ENCODE data around the gene ALPK3. TPM values are rescaled to one million over a fixed set of nuclear protein-coding genes. Genes with fewer than 3 reads are reported as not detected.

The ALPK3 gene
- 1 to 10 TPM in 1 of 8 experiments, under 1 TPM in 7; 0.16 to 1.4 (median 0.64) TPM for total RNA-seq

- 80 to 100% (median 83%) methylated on average over 1 to 5 of the region's 63 CpGs; no CpG with 5 or more reads in 7 of the 10 experiments for WGBS, 10 experiments
- Histone ChIP-seq H3K4me1 (replicated peaks in 1 of 2) (peaks cover 12 to 26% of the 10 kb centered on the region in 2 donors), H3K27ac (no peak within 1 kb of the TSS), H3K4me3 (no peak within 1 kb of the TSS)
- in situ Hi-C loops (cut with MboI; ENCODE audit: low pct_unique_long_range_greater_than_20kb in 2 of 9, low sequenced_read_pairs in 9 of 9, unreplicated experiment in 9 of 9), result no loop called here
- peak in 7 of 8 experiments; percentile 14 to 81 (median 67) for ATAC-seq (replicated peaks in 6 of 8)
Measured at GRCh38 chr15:84816694-84817465, at the start of gene ALPK3. Gene ALPK3 (plus strand): TSS chr15:84817356. CDS start chr15:84817453, 97 bp downstream.

GRCh38 chr15:84772031-84772430 is 45.1 kb upstream of the ALPK3 start:
- Histone ChIP-seq H3K4me3 (no peak overlapping the region), H3K27ac (no peak overlapping the region), H3K4me1 (replicated peaks in 1 of 2) (no peaks in the 10 kb centered on the region)
- ATAC-seq (replicated peaks in 6 of 8), result peak in 1 of 8 experiments; percentile 24
- in situ Hi-C loops (cut with MboI; ENCODE audit: low pct_unique_long_range_greater_than_20kb in 2 of 9, low sequenced_read_pairs in 9 of 9, unreplicated experiment in 9 of 9), result no loop called here
- WGBS, 10 experiments, result 69 to 100% (median 85%) methylated on average over 1 to 5 of the region's 5 CpGs; no CpG with 5 or more reads in 2 of the 10 experiments

- Histone ChIP-seq H3K4me1 (replicated peaks in 1 of 2) (no peaks in the 10 kb centered on the region), H3K4me3 (no peak overlapping the region), H3K27ac (no peak overlapping the region)
- ATAC-seq (replicated peaks in 6 of 8), result no peak
- WGBS, 10 experiments, result 29 to 100% (median 90%) methylated on average over 1 to 2 of the region's 2 CpGs
- in situ Hi-C loops (cut with MboI; ENCODE audit: low pct_unique_long_range_greater_than_20kb in 2 of 9, low sequenced_read_pairs in 9 of 9, unreplicated experiment in 9 of 9), result no loop called here
Measured at GRCh38 chr15:84772467-84772866, 44.7 kb upstream of the ALPK3 start.

DNA sequence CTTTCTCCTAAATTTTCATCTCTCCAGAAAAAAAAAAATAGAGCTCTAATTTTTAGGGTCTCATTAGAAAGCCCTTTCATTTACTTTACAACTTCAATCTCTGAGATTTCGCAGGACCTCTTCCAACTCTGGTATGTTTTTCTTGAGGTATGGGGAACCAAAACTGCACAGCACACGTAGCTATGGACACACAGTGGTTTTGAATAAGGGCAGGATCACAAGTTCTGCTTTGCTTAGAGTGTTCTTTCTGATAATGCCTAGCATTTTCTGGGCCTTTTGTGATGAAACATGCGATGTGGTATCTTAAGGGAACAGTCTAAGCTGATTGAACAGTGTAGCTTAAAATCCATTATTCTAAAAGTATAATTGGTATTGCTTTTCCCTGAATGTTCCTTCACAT is 43.4 kb upstream of the ALPK3 start:
- Histone ChIP-seq H3K27ac (no peak overlapping the region), H3K4me1 (replicated peaks in 1 of 2) (no peaks in the 10 kb centered on the region), H3K4me3 (no peak overlapping the region)
- ATAC-seq (replicated peaks in 6 of 8), result no peak
- in situ Hi-C loops (cut with MboI; ENCODE audit: low pct_unique_long_range_greater_than_20kb in 2 of 9, low sequenced_read_pairs in 9 of 9, unreplicated experiment in 9 of 9), result no loop called here
- 89 to 100% (median 100%) methylated on average over 2 to 3 of the region's 3 CpGs; no CpG with 5 or more reads in 2 of the 10 experiments for WGBS, 10 experiments

DNA sequence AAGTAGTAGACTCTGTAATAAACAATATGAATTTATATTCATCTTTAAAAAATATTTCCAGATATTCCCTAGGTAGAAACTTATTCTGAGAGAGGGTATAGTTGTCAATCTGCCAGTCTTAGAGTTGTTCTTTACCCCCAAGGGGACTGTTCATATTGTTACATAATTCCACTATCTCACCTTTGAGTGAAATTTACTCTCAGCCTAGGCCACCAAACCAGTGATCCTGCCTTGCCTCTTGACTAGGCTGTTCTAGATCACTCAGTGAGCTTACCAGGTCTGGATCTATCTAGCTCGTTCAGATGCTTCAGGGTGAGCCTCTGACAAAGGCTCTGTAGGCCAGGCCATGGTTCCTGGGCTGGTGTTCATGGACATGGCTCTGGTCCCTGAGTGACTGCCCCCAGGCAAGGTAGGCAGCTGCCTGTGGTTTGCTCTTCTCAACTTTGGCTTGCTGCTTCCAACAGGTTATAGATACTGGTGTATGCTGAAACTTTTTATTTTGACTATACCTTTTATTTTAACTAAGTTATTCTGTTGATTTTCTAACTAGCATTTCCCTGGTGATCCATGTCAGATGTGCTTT is 41.2 kb upstream of the ALPK3 start:
- WGBS, 10 experiments, result 60 to 100% (median 100%) methylated on average over 1 of the region's 1 CpG; no CpG with 5 or more reads in 6 of the 10 experiments
- no peak overlapping the region for H3K4me3 ChIP-seq
- H3K27ac ChIP-seq, result no peak overlapping the region
- ATAC-seq (replicated peaks in 6 of 8), result no peak
- in situ Hi-C loops (cut with MboI; ENCODE audit: low pct_unique_long_range_greater_than_20kb in 2 of 9, low sequenced_read_pairs in 9 of 9, unreplicated experiment in 9 of 9), result loop anchor here in 1 of 9 experiments (25.0 kb wide), 1 partner anchor 89 kb away; no protein-coding TSS in a partner anchor
- no peaks in the 10 kb centered on the region for H3K4me1 ChIP-seq (replicated peaks in 1 of 2)

DNA sequence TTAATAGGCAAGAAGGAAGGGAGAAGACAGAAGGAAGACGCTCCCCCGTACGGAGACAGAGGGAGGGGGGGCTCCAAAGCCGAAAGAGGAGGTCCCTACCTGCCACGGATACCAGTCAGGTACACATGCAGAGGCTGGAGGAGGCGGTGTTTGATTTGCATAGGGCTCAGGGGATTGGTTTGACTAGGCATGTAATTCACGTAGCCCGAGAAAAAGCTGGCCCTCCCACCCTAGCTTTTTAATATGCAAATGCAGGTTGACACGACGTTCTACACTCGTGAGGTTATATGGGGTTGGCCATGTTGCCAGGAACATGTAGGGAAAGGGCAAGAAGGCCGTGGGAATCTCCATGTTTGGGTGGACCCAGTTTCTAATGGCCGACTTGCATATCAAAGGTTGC is 39.0 kb upstream of the ALPK3 start:
- in situ Hi-C loops (cut with MboI; ENCODE audit: low pct_unique_long_range_greater_than_20kb in 2 of 9, low sequenced_read_pairs in 9 of 9, unreplicated experiment in 9 of 9), result loop anchor here in 1 of 9 experiments (25.0 kb wide), 1 partner anchor 91 kb away; no protein-coding TSS in a partner anchor
- no peak overlapping the region for H3K27ac ChIP-seq
- no peak for ATAC-seq (replicated peaks in 6 of 8)
- no peaks in the 10 kb centered on the region for H3K4me1 ChIP-seq (replicated peaks in 1 of 2)
- 44 to 100% (median 87%) methylated on average over 1 to 11 of the region's 13 CpGs for WGBS, 10 experiments
- H3K4me3 ChIP-seq, result no peak overlapping the region

GRCh38 chr15:84780492-84780891 is 36.7 kb upstream of the ALPK3 start:
- in situ Hi-C loops (cut with MboI; ENCODE audit: low pct_unique_long_range_greater_than_20kb in 2 of 9, low sequenced_read_pairs in 9 of 9, unreplicated experiment in 9 of 9), result loop anchor here in 1 of 9 experiments (25.0 kb wide), 1 partner anchor 93 kb away; no protein-coding TSS in a partner anchor
- no peak for ATAC-seq (replicated peaks in 6 of 8)
- 67 to 100% (median 97%) methylated on average over 1 to 3 of the region's 3 CpGs; no CpG with 5 or more reads in 2 of the 10 experiments for WGBS, 10 experiments
- Histone ChIP-seq H3K4me3 (no peak overlapping the region), H3K27ac (no peak overlapping the region), H3K4me1 (replicated peaks in 1 of 2) (no peaks in the 10 kb centered on the region)

- Histone ChIP-seq H3K27ac (no peak overlapping the region), H3K4me1 (replicated peaks in 1 of 2) (no peaks in the 10 kb centered on the region), H3K4me3 (no peak overlapping the region)
- no peak for ATAC-seq (replicated peaks in 6 of 8)
- WGBS, 10 experiments, result 75 to 100% (median 100%) methylated on average over 1 of the region's 1 CpG; no CpG with 5 or more reads in 1 of the 10 experiments
- in situ Hi-C loops (cut with MboI; ENCODE audit: low pct_unique_long_range_greater_than_20kb in 2 of 9, low sequenced_read_pairs in 9 of 9, unreplicated experiment in 9 of 9), result loop anchor here in 1 of 9 experiments (25.0 kb wide), 1 partner anchor 94 kb away; no protein-coding TSS in a partner anchor
Measured at GRCh38 chr15:84781495-84781894, 35.7 kb upstream of the ALPK3 start.

GRCh38 chr15:84782346-84782745 is 34.8 kb upstream of the ALPK3 start:
- ATAC-seq (replicated peaks in 6 of 8), result no peak
- H3K27ac ChIP-seq, result no peak overlapping the region
- no peaks in the 10 kb centered on the region for H3K4me1 ChIP-seq (replicated peaks in 1 of 2)
- in situ Hi-C loops (cut with MboI; ENCODE audit: low pct_unique_long_range_greater_than_20kb in 2 of 9, low sequenced_read_pairs in 9 of 9, unreplicated experiment in 9 of 9), result loop anchor here in 1 of 9 experiments (25.0 kb wide), 1 partner anchor 95 kb away; no protein-coding TSS in a partner anchor
- H3K4me3 ChIP-seq, result no peak overlapping the region

GRCh38 chr15:84783493-84784251 is 33.5 kb upstream of the ALPK3 start:
- H3K27ac ChIP-seq, result no peak overlapping the region
- in situ Hi-C loops (cut with MboI; ENCODE audit: low pct_unique_long_range_greater_than_20kb in 2 of 9, low sequenced_read_pairs in 9 of 9, unreplicated experiment in 9 of 9), result loop anchor here in 1 of 9 experiments (25.0 kb wide), 1 partner anchor 96 kb away; no protein-coding TSS in a partner anchor
- 40 to 71% (median 64%) methylated on average over 2 to 7 of the region's 12 CpGs; no CpG with 5 or more reads in 4 of the 10 experiments for WGBS, 10 experiments
- ATAC-seq (replicated peaks in 6 of 8), result peak in 3 of 8 experiments; percentile 10 to 26 (median 22)
- H3K4me1 ChIP-seq (replicated peaks in 1 of 2), result no peaks in the 10 kb centered on the region
- no peak overlapping the region for H3K4me3 ChIP-seq

GRCh38 chr15:84784262-84784661 is 32.9 kb upstream of the ALPK3 start:
- Histone ChIP-seq H3K4me1 (replicated peaks in 1 of 2) (no peaks in the 10 kb centered on the region), H3K4me3 (no peak overlapping the region), H3K27ac (no peak overlapping the region)
- no peak for ATAC-seq (replicated peaks in 6 of 8)
- in situ Hi-C loops (cut with MboI; ENCODE audit: low pct_unique_long_range_greater_than_20kb in 2 of 9, low sequenced_read_pairs in 9 of 9, unreplicated experiment in 9 of 9), result loop anchor here in 1 of 9 experiments (25.0 kb wide), 1 partner anchor 97 kb away; no protein-coding TSS in a partner anchor
- 93 to 100% (median 100%) methylated on average over 1 to 7 of the region's 17 CpGs; no CpG with 5 or more reads in 5 of the 10 experiments for WGBS, 10 experiments

DNA sequence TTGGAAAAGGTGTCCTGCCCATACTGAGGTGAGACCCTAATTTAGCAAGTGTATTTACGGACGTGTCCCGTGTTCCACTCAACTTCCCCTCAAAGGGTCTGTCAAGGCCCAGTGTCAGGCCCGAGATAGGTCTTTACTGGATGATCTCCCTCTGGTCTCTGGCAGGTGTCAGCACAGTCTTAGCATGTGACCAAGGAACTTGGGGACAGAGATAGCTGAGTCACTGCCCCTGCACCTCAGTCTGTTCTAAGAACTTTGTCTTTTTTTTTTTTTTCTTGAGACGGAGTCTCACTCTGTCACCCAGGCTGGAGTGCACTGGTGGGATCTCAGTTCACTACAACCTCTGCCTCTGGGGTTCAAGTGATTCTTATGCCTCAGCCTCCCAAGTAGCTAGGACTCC is 32.1 kb upstream of the ALPK3 start:
- WGBS, 10 experiments, result 61 to 95% (median 82%) methylated on average over 1 to 5 of the region's 5 CpGs; no CpG with 5 or more reads in 5 of the 10 experiments
- no peak overlapping the region for H3K4me3 ChIP-seq
- H3K27ac ChIP-seq, result no peak overlapping the region
- H3K4me1 ChIP-seq (replicated peaks in 1 of 2), result no peaks in the 10 kb centered on the region
- no peak for ATAC-seq (replicated peaks in 6 of 8)
- in situ Hi-C loops (cut with MboI; ENCODE audit: low pct_unique_long_range_greater_than_20kb in 2 of 9, low sequenced_read_pairs in 9 of 9, unreplicated experiment in 9 of 9), result loop anchor here in 1 of 9 experiments (25.0 kb wide), 1 partner anchor 98 kb away; no protein-coding TSS in a partner anchor
